Measurements from ENCODE around the gene PRKCH. TPM values are rescaled to one million over a fixed set of nuclear protein-coding genes. Genes with fewer than 3 reads are reported as not detected.

The PRKCH gene
- 10 to 100 TPM; 17.9 to 28.7 (median 25.0) TPM for total RNA-seq

- ATAC-seq: peak; percentile 60
- peak within 1 kb of the TSS; percentile 48 to 81 (median 75) for H3K27ac ChIP-seq
- no peak for TF ChIP-seq POLR2AphosphoS5 (IDR thresholded peaks at IDR 0.05)
- TF ChIP-seq CTCF (IDR thresholded peaks at IDR 0.05): peak in 2 of 4 experiments; percentile 4 to 33
- peak in 1 of 2 donors; percentile 30 for TF ChIP-seq POLR2A (IDR thresholded peaks at IDR 0.05)
- TF ChIP-seq EP300 (IDR thresholded peaks at IDR 0.05): no peak
- H3K4me3 ChIP-seq: peak within 1 kb of the TSS; percentile 42 to 63
- H3K4me1 ChIP-seq: peaks cover 0 to 21% (median 0%) of the 10 kb centered on the region in 3 donors
- peaks cover 0 to 7% (median 0%) of the 10 kb centered on the region in 3 donors for H3K9me3 ChIP-seq
- no peaks in the 10 kb centered on the region for H3K36me3 ChIP-seq
- no CpG with 5 or more reads among the region's 66 CpGs for WGBS, 2 donors (ENCODE audit: low coverage in 1 of 2)
- H3K27me3 ChIP-seq: peaks cover 50% of the 10 kb centered on the region
Measured at GRCh38 chr14:61321385-61322010, at the start of gene PRKCH. TSS of gene PRKCH (plus strand) at chr14:61321579. CDS start at chr14:61322102, 523 bp downstream.

GRCh38 chr14:61277232-61277631 lies 44.1 kb upstream of the PRKCH start:
- H3K27ac ChIP-seq: no peak overlapping the region
- WGBS, 2 donors (ENCODE audit: low coverage in 1 of 2): 44 to 73% methylated on average over 1 of the region's 1 CpG
- H3K9me3 ChIP-seq: no peaks in the 10 kb centered on the region
- TF ChIP-seq POLR2A (IDR thresholded peaks at IDR 0.05) (no peak), EP300 (IDR thresholded peaks at IDR 0.05) (no peak), CTCF (IDR thresholded peaks at IDR 0.05) (no peak), POLR2AphosphoS5 (IDR thresholded peaks at IDR 0.05) (no peak)
- H3K4me1 ChIP-seq: peaks cover 0 to 21% (median 0%) of the 10 kb centered on the region in 3 donors
- ATAC-seq: no peak
- no peaks in the 10 kb centered on the region for H3K36me3 ChIP-seq
- H3K27me3 ChIP-seq: peaks cover 49% of the 10 kb centered on the region
- H3K4me3 ChIP-seq: no peak overlapping the region

- WGBS, 2 donors (ENCODE audit: low coverage in 1 of 2): 89 to 91% methylated on average over 4 of the region's 4 CpGs
- Histone ChIP-seq H3K27ac (no peak overlapping the region), H3K4me3 (no peak overlapping the region), H3K4me1 (peaks cover 0 to 21% (median 0%) of the 10 kb centered on the region in 3 donors), H3K27me3 (peaks cover 45% of the 10 kb centered on the region), H3K9me3 (no peaks in the 10 kb centered on the region), H3K36me3 (no peaks in the 10 kb centered on the region)
- no peak for TF ChIP-seq POLR2A (IDR thresholded peaks at IDR 0.05)
- no peak for ATAC-seq
Measured at GRCh38 chr14:61277784-61278183, 43.6 kb upstream of the PRKCH start.

GRCh38 chr14:61279082-61279481 lies 42.3 kb upstream of the PRKCH start:
- H3K27me3 ChIP-seq: peaks cover 51% of the 10 kb centered on the region
- no peak overlapping the region for H3K27ac ChIP-seq

GRCh38 chr14:61280092-61280525 lies 41.3 kb upstream of the PRKCH start:
- TF ChIP-seq POLR2AphosphoS5 (IDR thresholded peaks at IDR 0.05): no peak
- no peak for TF ChIP-seq POLR2A (IDR thresholded peaks at IDR 0.05)
- no peak for TF ChIP-seq EP300 (IDR thresholded peaks at IDR 0.05)
- TF ChIP-seq CTCF (IDR thresholded peaks at IDR 0.05): no peak
- peak; percentile 18 for ATAC-seq
- Histone ChIP-seq H3K27me3 (peaks cover 55% of the 10 kb centered on the region), H3K27ac (peak overlapping the region in 3 of 4 donors; percentile 75 to 83 (median 80)), H3K36me3 (no peaks in the 10 kb centered on the region), H3K4me1 (peaks cover 0 to 21% (median 0%) of the 10 kb centered on the region in 3 donors), H3K4me3 (peak overlapping the region; percentile 11 to 61), H3K9me3 (no peaks in the 10 kb centered on the region)
- 22 to 27% methylated on average over 7 to 15 of the region's 47 CpGs for WGBS, 2 donors (ENCODE audit: low coverage in 1 of 2)

More at GRCh38 chr14:61279082-61279481, 42.3 kb upstream of the PRKCH start:
- WGBS, 2 donors (ENCODE audit: low coverage in 1 of 2): 51 to 55% methylated on average over 4 to 5 of the region's 5 CpGs
- ATAC-seq: no peak
- Histone ChIP-seq H3K4me3 (no peak overlapping the region), H3K9me3 (no peaks in the 10 kb centered on the region), H3K36me3 (no peaks in the 10 kb centered on the region), H3K4me1 (peaks cover 0 to 21% (median 0%) of the 10 kb centered on the region in 3 donors)
- no peak for TF ChIP-seq POLR2AphosphoS5 (IDR thresholded peaks at IDR 0.05)
- TF ChIP-seq EP300 (IDR thresholded peaks at IDR 0.05): no peak
- no peak for TF ChIP-seq POLR2A (IDR thresholded peaks at IDR 0.05)
- TF ChIP-seq CTCF (IDR thresholded peaks at IDR 0.05): no peak
